GM19372 (cell line): ENCODE measurements around the gene NME1.
"Not testable (repeated sequence)": the region's sequence is repeated elsewhere in the genome, so short reads cannot be mapped to it uniquely, and the experiment has no call there.

Experiments used
- ATAC-seq: cut with Tn5 transposase; IDR thresholded peaks from one replicate; pipeline ENCODE4 v1.9.1; 2021; ENCODE audit warnings: mild to moderate bottlenecking, low read depth, moderate library complexity; ENCODE audit not compliant: unreplicated experiment

The NME1 gene

GRCh38 chr17:51144266-51145022 is 8.9 kb upstream of the NME1 start:
- ATAC-seq = no peak

GRCh38 chr17:51147650-51148049 is 5.7 kb upstream of the NME1 start:
- no peak for ATAC-seq

GRCh38 chr17:51149163-51149562 is 4.2 kb upstream of the NME1 start:
- no peak for ATAC-seq

GRCh38 chr17:51150932-51151331 is 2.4 kb upstream of the NME1 start:
- no peak for ATAC-seq

GRCh38 chr17:51152766-51153209 is 571 bp upstream of the NME1 start:
- peak; percentile 1 for ATAC-seq

GRCh38 chr17:51154176-51154575 is 817 bp downstream of the NME1 start:
- no peak for ATAC-seq

GRCh38 chr17:51155416-51155815 is 2.1 kb downstream of the NME1 start:
- ATAC-seq = no peak

- no peak for ATAC-seq
Observed at GRCh38 chr17:51159604-51160003, 6.2 kb downstream of the NME1 start.

- no peak for ATAC-seq
Observed at GRCh38 chr17:51161541-51161940, 8.2 kb downstream of the NME1 start.

- no peak for ATAC-seq
Observed at GRCh38 chr17:51164911-51165679, 11.7 kb downstream of the NME1 start.

- peak; percentile 7 for ATAC-seq
Observed at GRCh38 chr17:51165680-51166197, 12.4 kb downstream of the NME1 start.

GRCh38 chr17:51166198-51166986 is 13.0 kb downstream of the NME1 start, which contains the start of gene NME2:
NME2 (plus strand) TSS chr17:51166411; CDS start chr17:51166831, 420 bp downstream.
- ATAC-seq = peak; percentile 82

GRCh38 chr17:51166987-51167931 is 13.9 kb downstream of the NME1 start:
- peak; percentile 44 for ATAC-seq

GRCh38 chr17:51169340-51169739 is 16.0 kb downstream of the NME1 start:
- no peak for ATAC-seq

GRCh38 chr17:51170736-51171135 is 17.4 kb downstream of the NME1 start:
- ATAC-seq = no peak

- ATAC-seq = not testable (repeated sequence)
Observed at GRCh38 chr17:51172030-51172429, 18.7 kb downstream of the NME1 start.

- ATAC-seq = no peak
Observed at GRCh38 chr17:51180486-51180885, 27.1 kb downstream of the NME1 start.

GRCh38 chr17:51184124-51184523 is 30.8 kb downstream of the NME1 start:
- ATAC-seq = no peak

- no peak for ATAC-seq
Observed at GRCh38 chr17:51185763-51186332, 32.5 kb downstream of the NME1 start.
